Neural crest cell (in vitro differentiated cells): ENCODE data around the gene ERAS. TPM values are rescaled to one million over a fixed set of nuclear protein-coding genes. Genes with fewer than 3 reads are reported as not detected.

ENCODE experiments used
- DNase-seq: peaks from one replicate; pipeline ENCODE4 v3.0.0; 2021; ENCODE audit warnings: low read depth, mixed read lengths, low spot score
- H3K27ac Mint-ChIP-seq: one replicate; pipeline ENCODE4 v1.8.0; 2021; ENCODE audit warnings: mild to moderate bottlenecking, mixed read lengths; ENCODE audit not compliant: unreplicated experiment
- H3K27me3 Mint-ChIP-seq: 2 replicates; pipeline ENCODE4 v1.8.0; 2021; ENCODE audit warnings: low read depth, mild to moderate bottlenecking, mixed read lengths
- H3K36me3 Mint-ChIP-seq: 2 replicates; pipeline ENCODE4 v1.8.0; 2021; ENCODE audit warnings: low read depth, mild to moderate bottlenecking, mixed read lengths
- H3K4me1 Mint-ChIP-seq: 2 replicates; pipeline ENCODE4 v1.8.0; 2021; ENCODE audit warnings: mixed read lengths
- H3K4me3 Mint-ChIP-seq: one replicate; pipeline ENCODE4 v1.8.0; 2021; ENCODE audit warnings: mild to moderate bottlenecking, mixed read lengths
- H3K9me3 Mint-ChIP-seq: 2 replicates; pipeline ENCODE4 v1.8.0; 2021; ENCODE audit warnings: mixed read lengths
- CTCF ChIP-seq: fragments of 200-600 bp; sonication (generic); conservative IDR thresholded peaks from 2 replicates; pipeline ENCODE4 v1.5.0; 2021; ENCODE audit warnings: antibody characterized with exemption, mild to moderate bottlenecking
- total RNA-seq: library from RNA; stranded (reverse); gene quantifications from 2 replicates; pipeline ENCODE4 v1.2.1, GENCODE V29; 2021

ERAS gene
- total RNA-seq, 1 donor from 2014 or later, result 0.49 TPM

- TF ChIP-seq CTCF, result no peak
- no peaks in the 10 kb centered on the region for H3K27me3 Mint-ChIP-seq
- H3K9me3 Mint-ChIP-seq, result peaks cover 4% of the 10 kb centered on the region
- DNase-seq, result no peak
- H3K27ac Mint-ChIP-seq, result peak overlapping the region; percentile 95
- peak overlapping the region; percentile 96 for H3K4me3 Mint-ChIP-seq
- H3K4me1 Mint-ChIP-seq, result peaks cover 21% of the 10 kb centered on the region
- H3K36me3 Mint-ChIP-seq, result peaks cover 10% of the 10 kb centered on the region
Observed at GRCh38 chrX:48800574-48801279, 25.6 kb upstream of the ERAS start.

GRCh38 chrX:48801280-48802088 lies 24.8 kb upstream of the ERAS start, which contains the start of gene HDAC6:
Gene HDAC6 (plus strand): TSS chrX:48802067. CDS start chrX:48802693, 626 bp downstream.
- H3K27ac Mint-ChIP-seq, result peak within 1 kb of the TSS; percentile 97
- no peak for TF ChIP-seq CTCF
- H3K27me3 Mint-ChIP-seq, result no peaks in the 10 kb centered on the region
- DNase-seq, result peak; percentile 78
- peaks cover 12% of the 10 kb centered on the region for H3K36me3 Mint-ChIP-seq
- peaks cover 4% of the 10 kb centered on the region for H3K9me3 Mint-ChIP-seq
- H3K4me1 Mint-ChIP-seq, result peaks cover 21% of the 10 kb centered on the region
- H3K4me3 Mint-ChIP-seq, result peak within 1 kb of the TSS; percentile 96

DNA sequence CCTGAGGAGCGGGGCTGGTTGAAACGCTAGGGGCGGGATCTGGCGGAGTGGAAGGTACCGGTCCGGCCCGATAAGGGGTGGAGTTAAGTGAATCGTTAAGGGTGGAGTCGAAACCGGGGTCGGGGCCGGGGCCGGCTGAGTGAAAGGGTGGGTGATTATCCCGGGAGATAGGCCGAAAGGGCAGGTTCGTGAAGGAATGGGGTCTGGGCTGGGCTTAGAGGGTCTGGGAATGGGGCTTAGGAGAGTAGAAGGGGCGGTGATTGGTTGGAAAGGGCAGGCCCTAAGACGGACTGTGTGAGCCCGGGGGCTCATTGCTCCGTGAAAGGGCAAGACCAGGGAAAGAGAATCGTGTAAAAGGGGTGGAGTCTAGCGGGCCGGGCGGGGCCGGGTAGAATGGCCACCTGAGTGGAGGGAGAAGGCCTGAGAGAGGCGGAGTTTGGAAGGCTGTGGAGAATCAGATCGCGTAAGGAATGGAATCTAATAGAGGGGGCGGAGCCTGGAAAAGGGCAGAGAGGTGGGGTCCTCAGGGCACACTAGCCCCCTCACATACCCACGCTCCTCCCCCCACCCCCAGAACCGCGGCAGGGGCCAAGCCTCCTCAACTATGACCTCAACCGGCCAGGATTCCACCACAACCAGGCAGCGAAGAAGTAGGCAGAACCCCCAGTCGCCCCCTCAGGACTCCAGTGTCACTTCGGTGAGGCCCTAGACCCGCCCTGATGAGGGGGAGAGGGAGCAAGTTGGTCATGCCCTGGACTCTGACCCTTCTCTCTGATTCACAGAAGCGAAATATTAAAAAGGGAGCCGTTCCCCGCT lies 24.0 kb upstream of the ERAS start:
- Mint-ChIP-seq H3K4me1 (peaks cover 21% of the 10 kb centered on the region), H3K27ac (peak overlapping the region; percentile 97), H3K36me3 (peaks cover 12% of the 10 kb centered on the region), H3K27me3 (no peaks in the 10 kb centered on the region), H3K9me3 (peaks cover 4% of the 10 kb centered on the region), H3K4me3 (peak overlapping the region; percentile 96)
- peak; percentile 61 for DNase-seq
- TF ChIP-seq CTCF, result no peak

DNA sequence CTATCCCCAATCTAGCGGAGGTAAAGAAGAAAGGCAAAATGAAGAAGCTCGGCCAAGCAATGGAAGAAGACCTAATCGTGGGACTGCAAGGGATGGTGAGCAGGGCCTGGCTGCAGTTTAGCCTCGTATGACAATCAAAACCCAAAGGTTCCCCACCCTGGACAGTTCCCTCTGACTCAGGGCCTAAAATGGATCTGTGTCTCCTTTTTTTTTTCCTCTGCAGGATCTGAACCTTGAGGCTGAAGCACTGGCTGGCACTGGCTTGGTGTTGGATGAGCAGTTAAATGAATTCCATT lies 23.5 kb upstream of the ERAS start:
- TF ChIP-seq CTCF, result no peak
- no peaks in the 10 kb centered on the region for H3K27me3 Mint-ChIP-seq
- H3K4me1 Mint-ChIP-seq, result peaks cover 21% of the 10 kb centered on the region
- DNase-seq, result no peak
- H3K4me3 Mint-ChIP-seq, result peak overlapping the region; percentile 96
- H3K36me3 Mint-ChIP-seq, result peaks cover 12% of the 10 kb centered on the region
- H3K9me3 Mint-ChIP-seq, result peaks cover 4% of the 10 kb centered on the region
- peak overlapping the region; percentile 97 for H3K27ac Mint-ChIP-seq

GRCh38 chrX:48806081-48806480 lies 20.2 kb upstream of the ERAS start:
- Mint-ChIP-seq H3K36me3 (peaks cover 12% of the 10 kb centered on the region), H3K27ac (no peak overlapping the region), H3K4me3 (peak overlapping the region; percentile 1), H3K4me1 (peaks cover 16% of the 10 kb centered on the region), H3K27me3 (no peaks in the 10 kb centered on the region), H3K9me3 (peaks cover 4% of the 10 kb centered on the region)
- no peak for TF ChIP-seq CTCF
- no peak for DNase-seq
